GM12865 (cell line): ENCODE data around the gene FUT7.

Experiments used
- DNase-seq: peaks from one replicate; pipeline ENCODE4 v3.0.0; 2010; ENCODE audit warnings: low read depth
- H3K4me3 ChIP-seq: 2 replicates; pipeline ENCODE4 v1.5.1; 2011; ENCODE audit warnings: mild to moderate bottlenecking, low read depth, low read length, control low read depth
- TF ChIP-seq, protein P1 (sequence below): IDR thresholded peaks from 2 replicates; pipeline ENCODE4 v1.5.1; 2011; ENCODE audit warnings: low read length, control low read depth, low read depth, inconsistent platforms; ENCODE audit not compliant: insufficient read depth; ENCODE audit errors: missing control alignments

Gene FUT7

DNA sequence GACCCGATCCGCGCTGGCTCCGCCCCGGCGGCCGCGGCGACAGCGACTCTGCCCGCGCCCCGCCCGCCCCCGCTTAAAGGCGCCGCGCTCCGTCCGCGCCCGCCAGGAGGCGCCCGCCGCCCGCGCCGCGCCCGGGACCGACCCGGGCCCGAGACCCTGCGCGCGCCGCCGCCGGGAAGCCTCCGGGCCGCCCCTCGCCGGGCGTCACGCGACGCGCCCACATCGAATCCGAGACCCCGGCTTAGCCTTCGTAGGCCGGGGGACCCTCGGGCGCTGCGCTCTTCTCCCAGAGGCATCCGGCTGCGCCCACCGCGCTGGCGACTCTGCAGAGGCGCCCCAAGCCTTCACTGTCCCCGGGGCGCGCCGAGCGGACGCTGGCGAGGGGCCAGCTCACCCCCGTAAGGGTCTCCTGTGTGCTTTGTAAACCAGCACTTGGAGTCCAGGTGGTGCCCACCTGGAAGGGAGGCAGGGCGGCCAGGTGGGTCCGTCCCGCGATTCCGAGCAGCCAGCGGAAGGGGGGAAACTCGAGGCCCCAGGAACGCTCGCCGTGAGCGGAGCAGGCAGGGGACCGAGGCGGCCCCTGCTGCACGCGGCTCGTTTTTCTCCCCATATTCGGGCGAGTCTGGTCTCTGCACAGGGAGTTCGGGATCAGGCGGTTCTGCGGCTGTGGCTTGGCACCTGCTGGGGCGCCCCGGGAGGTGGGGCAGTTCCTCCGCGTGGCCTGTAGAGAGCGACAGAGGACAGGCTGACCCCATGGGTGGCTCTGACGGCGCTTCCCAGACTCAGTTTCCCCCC, 3.4 kb downstream of the FUT7 start:
- DNase-seq: peak; percentile 62
- TF ChIP-seq, protein P1, sequence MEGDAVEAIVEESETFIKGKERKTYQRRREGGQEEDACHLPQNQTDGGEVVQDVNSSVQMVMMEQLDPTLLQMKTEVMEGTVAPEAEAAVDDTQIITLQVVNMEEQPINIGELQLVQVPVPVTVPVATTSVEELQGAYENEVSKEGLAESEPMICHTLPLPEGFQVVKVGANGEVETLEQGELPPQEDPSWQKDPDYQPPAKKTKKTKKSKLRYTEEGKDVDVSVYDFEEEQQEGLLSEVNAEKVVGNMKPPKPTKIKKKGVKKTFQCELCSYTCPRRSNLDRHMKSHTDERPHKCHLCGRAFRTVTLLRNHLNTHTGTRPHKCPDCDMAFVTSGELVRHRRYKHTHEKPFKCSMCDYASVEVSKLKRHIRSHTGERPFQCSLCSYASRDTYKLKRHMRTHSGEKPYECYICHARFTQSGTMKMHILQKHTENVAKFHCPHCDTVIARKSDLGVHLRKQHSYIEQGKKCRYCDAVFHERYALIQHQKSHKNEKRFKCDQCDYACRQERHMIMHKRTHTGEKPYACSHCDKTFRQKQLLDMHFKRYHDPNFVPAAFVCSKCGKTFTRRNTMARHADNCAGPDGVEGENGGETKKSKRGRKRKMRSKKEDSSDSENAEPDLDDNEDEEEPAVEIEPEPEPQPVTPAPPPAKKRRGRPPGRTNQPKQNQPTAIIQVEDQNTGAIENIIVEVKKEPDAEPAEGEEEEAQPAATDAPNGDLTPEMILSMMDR: peak; percentile 60
- peak overlapping the region; percentile 10; the same call in 1 of the 2 replicates for H3K4me3 ChIP-seq

DNA sequence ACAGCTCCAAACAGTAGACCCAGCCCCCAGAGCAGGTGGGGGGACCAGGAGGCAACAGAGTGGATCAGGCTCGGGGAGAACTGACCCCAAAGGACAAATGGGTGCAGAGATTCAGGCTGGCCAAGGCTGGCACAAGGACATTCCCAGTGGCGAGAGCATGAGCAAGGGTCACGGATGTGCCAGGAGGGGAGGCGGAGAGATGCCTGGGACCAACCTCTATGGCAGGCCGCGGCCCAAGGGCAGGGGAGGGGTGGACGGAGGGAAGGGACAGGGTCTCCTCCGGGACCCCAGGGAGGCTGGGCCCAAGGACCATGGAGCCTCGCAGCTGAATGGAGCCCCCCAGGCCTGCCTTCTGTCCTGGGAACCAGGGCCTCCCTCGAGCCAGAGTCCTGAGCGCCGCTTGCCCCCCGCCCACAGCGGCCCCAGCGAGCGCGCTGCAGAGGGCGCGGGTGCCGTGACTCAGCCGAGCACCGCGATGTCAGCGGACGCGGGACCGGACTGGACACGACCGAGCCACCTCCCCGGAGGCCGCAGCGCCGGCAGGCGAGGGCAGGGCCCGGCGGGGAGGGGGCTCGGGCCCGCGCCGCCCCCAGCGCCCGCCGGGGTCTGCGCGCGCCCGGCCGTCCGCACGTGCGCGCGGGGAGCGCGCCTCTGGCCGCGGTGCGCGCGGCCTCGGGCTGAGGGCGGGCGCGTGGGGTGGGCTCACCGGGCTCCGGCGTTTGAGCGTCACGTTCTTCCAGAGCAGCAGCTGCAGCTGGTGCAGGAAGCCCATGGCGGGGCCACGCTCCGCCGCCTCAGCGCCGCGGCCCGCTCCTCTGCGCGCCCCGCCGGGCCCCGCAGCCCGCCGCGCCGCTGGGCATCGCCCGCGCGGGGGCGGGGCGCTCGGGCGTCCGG, 4.3 kb downstream of the FUT7 start, which contains the start of gene ABCA2:
Gene ABCA2 (minus strand): TSS at position 869 of the 894 bp plus-strand sequence. CDS start 97 bp downstream, at position 772.
- DNase-seq: no peak
- TF ChIP-seq, protein P1: no peak
- peak within 1 kb of the TSS; percentile 10; the same call in 1 of the 2 replicates for H3K4me3 ChIP-seq

DNA sequence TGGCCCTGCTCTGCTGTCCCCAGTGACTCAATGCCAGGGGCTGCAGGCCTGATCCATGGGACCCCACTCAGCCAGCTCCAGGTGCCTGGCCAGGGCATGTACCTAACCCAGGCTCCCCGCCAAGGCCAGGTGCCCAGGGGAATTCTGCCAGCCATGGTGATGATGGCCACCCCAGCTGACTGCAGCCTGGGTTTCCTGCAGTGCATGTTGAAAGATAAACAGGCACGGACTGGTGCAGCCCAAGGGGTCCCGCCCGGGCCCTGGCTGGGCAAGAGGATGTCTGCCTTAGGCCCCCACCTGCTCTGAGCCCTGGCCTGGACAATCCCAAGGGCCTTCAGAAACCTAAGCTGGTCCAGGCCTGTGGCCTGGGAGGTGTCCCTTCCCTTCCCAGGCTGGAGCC, 5.1 kb downstream of the FUT7 start:
- no peak overlapping the region for H3K4me3 ChIP-seq

DNA sequence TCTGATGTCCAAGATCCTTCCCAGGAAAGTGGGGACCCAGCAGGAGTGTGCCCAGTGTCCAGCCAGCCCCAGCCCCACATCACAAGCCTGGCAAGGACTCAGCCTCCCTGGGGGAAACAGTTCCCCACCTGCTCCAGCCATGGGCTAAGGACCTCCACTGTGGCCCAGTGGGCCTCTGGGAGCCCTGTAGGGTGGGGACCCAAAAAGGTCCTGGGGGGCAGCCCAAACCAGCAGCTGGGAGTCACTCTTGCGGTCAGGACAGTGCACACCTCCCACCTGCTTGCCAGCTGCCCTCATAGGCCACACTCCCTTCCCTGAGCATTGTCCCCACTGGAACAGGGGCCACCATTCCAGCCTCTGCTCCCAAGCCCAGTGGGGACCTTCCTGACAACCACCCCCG, 5.5 kb downstream of the FUT7 start:
- H3K4me3 ChIP-seq: no peak overlapping the region
- TF ChIP-seq, protein P1: no peak
- DNase-seq: no peak

More for the DNA sequence above, 5.1 kb downstream of the FUT7 start:
- DNase-seq: no peak
- TF ChIP-seq, protein P1: no peak

DNA sequence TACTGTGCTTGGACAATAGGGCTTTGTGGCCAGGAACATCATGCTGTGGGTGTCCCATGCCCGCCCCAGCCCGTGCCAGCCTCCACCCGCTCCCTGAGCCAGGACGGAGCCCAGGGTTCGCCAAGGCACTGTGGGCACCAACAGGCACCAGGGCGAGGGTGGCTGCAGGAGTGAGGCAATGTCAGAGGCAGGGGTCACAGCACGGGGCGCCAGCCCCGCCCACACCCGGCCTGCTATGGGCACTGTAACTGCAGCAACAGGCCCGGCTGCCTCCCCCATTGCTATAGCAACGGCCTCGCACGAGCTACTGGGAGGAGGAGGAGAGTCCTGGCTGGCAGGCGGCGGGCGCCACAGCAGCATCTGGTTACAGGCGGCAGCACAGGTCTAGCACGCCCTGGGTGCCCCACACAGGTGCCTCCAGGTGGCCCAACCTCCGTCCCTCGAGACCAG, 6.3 kb downstream of the FUT7 start:
- no peak overlapping the region for H3K4me3 ChIP-seq
- TF ChIP-seq, protein P1: no peak
- peak; percentile 54 for DNase-seq

DNA sequence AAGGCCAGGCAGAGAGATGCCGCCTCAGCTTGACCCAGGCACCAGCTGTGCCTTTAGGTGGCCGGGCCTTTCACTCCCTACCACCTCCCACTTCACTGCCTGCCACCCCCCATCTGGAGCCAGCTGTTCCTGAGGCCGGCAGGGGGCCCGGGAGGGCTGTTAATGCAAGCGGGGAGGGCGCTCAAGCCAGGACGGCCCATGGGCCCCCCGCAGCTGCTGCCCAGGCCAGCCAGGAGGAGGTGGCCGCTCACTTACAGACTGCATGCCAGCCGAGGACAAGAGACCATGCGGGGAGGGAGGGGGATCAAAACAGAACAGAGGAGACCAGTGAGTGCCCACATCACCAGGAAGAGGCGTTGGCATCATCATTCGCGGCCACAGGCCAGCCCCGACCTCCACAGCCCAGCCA, 8.3 kb downstream of the FUT7 start:
- DNase-seq: no peak
- H3K4me3 ChIP-seq: no peak overlapping the region
- TF ChIP-seq, protein P1: no peak
